MM.1S (cell line): ENCODE results near the gene ZNF367.
A peak's percentile ranks its signal among the peaks of the same experiment; 100 is the strongest.

Source experiments
- DNase-seq: peaks from one replicate; pipeline ENCODE4 v3.0.0-alpha.2; 2015
- H2AFZ ChIP-seq: fragments of 300-600 bp; sonication (generic); 2 replicates; pipeline ENCODE4 v1.6.0; 2016; ENCODE audit warnings: antibody characterized with exemption, low read length
- H3F3A ChIP-seq: fragments of 300-600 bp; sonication (generic); 2 replicates; pipeline ENCODE4 v1.6.1; 2016; ENCODE audit warnings: mild to moderate bottlenecking, antibody characterized with exemption, low read length, moderate library complexity, mixed read lengths; ENCODE audit not compliant: insufficient read depth
- H3K27ac ChIP-seq: fragments of 300-600 bp; sonication (generic); 2 replicates; pipeline ENCODE4 v1.5.1; 2016; ENCODE audit warnings: mild to moderate bottlenecking, low read length
- H3K27me3 ChIP-seq: fragments of 300-600 bp; sonication (generic); replicated peaks from 2 replicates; pipeline ENCODE4 v1.6.0; 2016; ENCODE audit warnings: low read length; ENCODE audit not compliant: insufficient read depth
- H3K36me3 ChIP-seq: fragments of 300-600 bp; sonication (generic); replicated peaks from 2 replicates; pipeline ENCODE4 v1.6.1; 2016; ENCODE audit warnings: mild to moderate bottlenecking, low read length, mixed read lengths; ENCODE audit not compliant: insufficient read depth
- H3K4me1 ChIP-seq: fragments of 300-600 bp; sonication (generic); 2 replicates; pipeline ENCODE4 v1.6.1; 2016; ENCODE audit warnings: low read length, mixed read lengths
- H3K4me2 ChIP-seq: fragments of 300-600 bp; sonication (generic); 2 replicates; pipeline ENCODE4 v1.6.0; 2016; ENCODE audit warnings: low read depth, low read length
- H3K4me3 ChIP-seq: fragments of 300-600 bp; sonication (generic); 2 replicates; pipeline ENCODE4 v1.5.1; 2016; ENCODE audit warnings: low read length, mixed read lengths
- H3K79me2 ChIP-seq: fragments of 300-600 bp; sonication (generic); 2 replicates; pipeline ENCODE4 v1.6.1; 2016; ENCODE audit warnings: mixed run types, low read length, mixed read lengths
- H3K9ac ChIP-seq: fragments of 300-600 bp; sonication (generic); 2 replicates; pipeline ENCODE4 v1.6.1; 2016; ENCODE audit warnings: low read length, mixed read lengths
- H3K9me2 ChIP-seq: fragments of 300-600 bp; sonication (generic); replicated peaks from 2 replicates; pipeline ENCODE4 v1.6.1; 2016; ENCODE audit warnings: mild to moderate bottlenecking, low read length, mixed read lengths; ENCODE audit not compliant: insufficient read depth
- H3K9me3 ChIP-seq: fragments of 300-600 bp; sonication (generic); replicated peaks from 2 replicates; pipeline ENCODE4 v1.6.1; 2016; ENCODE audit warnings: mild to moderate bottlenecking, low read length, mixed read lengths; ENCODE audit not compliant: insufficient read depth
- H4K20me1 ChIP-seq: fragments of 300-600 bp; sonication (generic); 2 replicates; pipeline ENCODE4 v1.6.1; 2016; ENCODE audit warnings: mild to moderate bottlenecking, low read length, moderate library complexity, mixed read lengths; ENCODE audit not compliant: insufficient read depth
- CTCF ChIP-seq: fragments of 300-600 bp; sonication (generic); IDR thresholded peaks from 2 replicates; pipeline ENCODE4 v1.5.1; 2016; ENCODE audit warnings: antibody characterized with exemption, low read length, mixed read lengths
- EZH2 ChIP-seq: fragments of 300-600 bp; sonication (generic); optimal IDR thresholded peaks from 2 replicates; pipeline ENCODE3; 2017; ENCODE audit warnings: low read depth, mild to moderate bottlenecking, antibody characterized with exemption, low read length, mixed read lengths
- EZH2phosphoT487 ChIP-seq: fragments of 300-600 bp; sonication (generic); IDR thresholded peaks from 2 replicates; pipeline ENCODE4 v1.6.1; 2018; ENCODE audit warnings: antibody characterized with exemption, low read length

ZNF367 gene

GRCh38 chr9:96419691-96419969 lies 1.5 kb upstream of the ZNF367 start:
- DNase-seq, result no peak

DNA sequence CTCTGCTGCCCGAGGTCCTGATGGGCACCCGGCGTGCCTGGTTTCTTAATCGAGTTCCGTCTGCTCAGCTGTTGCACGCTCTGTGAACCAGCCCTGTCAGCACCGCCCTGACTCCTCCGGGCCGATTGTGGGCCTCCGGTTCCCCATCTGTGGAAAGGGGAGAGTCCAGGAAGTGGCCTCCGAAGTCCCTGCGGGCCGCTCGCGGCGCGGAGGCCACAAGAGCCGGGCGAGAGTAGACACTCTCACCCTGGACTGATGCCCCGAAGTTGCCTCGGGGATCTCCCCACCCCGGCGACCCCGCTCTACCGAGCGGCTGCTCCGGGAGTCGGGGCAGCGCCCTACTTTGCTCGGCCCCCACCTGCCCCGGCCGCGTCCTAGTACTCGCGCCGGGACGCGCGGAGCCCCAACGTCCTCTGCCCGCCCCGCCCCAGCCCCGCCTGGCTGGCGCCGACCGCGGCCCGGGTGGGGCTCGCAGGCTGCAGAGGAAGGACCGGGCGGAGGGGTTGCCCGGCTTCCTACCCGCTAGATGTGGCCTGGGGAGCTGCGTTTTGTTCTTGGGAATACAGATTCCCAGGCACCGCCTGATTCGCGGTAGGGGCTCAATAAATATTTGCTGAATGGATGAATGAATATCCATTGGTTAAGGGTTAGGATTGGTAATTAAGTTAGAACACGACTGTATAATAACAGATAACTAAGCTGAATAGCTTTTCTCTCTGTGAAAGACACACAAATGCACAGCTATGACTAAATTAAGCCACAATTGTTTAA lies 935 bp upstream of the ZNF367 start:
- Histone ChIP-seq H3K4me3 (peak overlapping the region; percentile 97), H3K27ac (peak overlapping the region; percentile 100), H3K9me2 (no peaks in the 10 kb centered on the region), H3K27me3 (no peaks in the 10 kb centered on the region), H3K4me2 (peak overlapping the region; percentile 75), H4K20me1 (peaks cover 10% of the 10 kb centered on the region), H3K9me3 (no peaks in the 10 kb centered on the region), H3K36me3 (0 out of 2 replicates have a peak, but pooled peaks cover 3% of the 10 kb centered on the region), H3K79me2 (peaks cover 35% of the 10 kb centered on the region), H2AFZ (peak overlapping the region; percentile 81), H3K9ac (peak overlapping the region; percentile 100), H3F3A (peaks cover 32% of the 10 kb centered on the region), H3K4me1 (peaks cover 20% of the 10 kb centered on the region)
- TF ChIP-seq CTCF (no peak), EZH2phosphoT487 (no peak), EZH2 (no peak)
- peak; percentile 77 for DNase-seq

More at GRCh38 chr9:96419691-96419969, 1.5 kb upstream of the ZNF367 start:
- Histone ChIP-seq H3F3A (peaks cover 29% of the 10 kb centered on the region), H4K20me1 (0 out of 2 replicates have a peak, but pooled peaks cover 6% of the 10 kb centered on the region), H3K9me2 (no peaks in the 10 kb centered on the region), H3K4me1 (peaks cover 17% of the 10 kb centered on the region), H3K79me2 (peaks cover 29% of the 10 kb centered on the region), H3K9me3 (no peaks in the 10 kb centered on the region), H3K4me3 (peak overlapping the region; percentile 97), H3K27me3 (no peaks in the 10 kb centered on the region), H3K36me3 (0 out of 2 replicates have a peak, but pooled peaks cover 3% of the 10 kb centered on the region), H3K27ac (peak overlapping the region; percentile 100; the same call in 1 of the 2 replicates), H3K9ac (peak overlapping the region; percentile 100), H3K4me2 (peak overlapping the region; percentile 75), H2AFZ (peak overlapping the region; percentile 81)
- TF ChIP-seq CTCF (no peak), EZH2 (no peak), EZH2phosphoT487 (no peak)

- Histone ChIP-seq H3F3A (peaks cover 38% of the 10 kb centered on the region), H3K4me2 (peak overlapping the region; percentile 89), H3K27ac (peak overlapping the region; percentile 100), H3K27me3 (no peaks in the 10 kb centered on the region), H3K36me3 (0 out of 2 replicates have a peak, but pooled peaks cover 3% of the 10 kb centered on the region), H3K79me2 (peaks cover 49% of the 10 kb centered on the region), H3K4me1 (peaks cover 24% of the 10 kb centered on the region), H3K9me3 (no peaks in the 10 kb centered on the region), H4K20me1 (peaks cover 24% of the 10 kb centered on the region), H3K9me2 (no peaks in the 10 kb centered on the region), H3K4me3 (peak overlapping the region; percentile 94), H2AFZ (peak overlapping the region; percentile 62), H3K9ac (peak overlapping the region; percentile 100)
- DNase-seq, result no peak
- TF ChIP-seq CTCF (no peak), EZH2 (no peak), EZH2phosphoT487 (no peak)
Observed at GRCh38 chr9:96417661-96418082, 498 bp downstream of the ZNF367 start.
